Activated CD8-positive, alpha-beta T cell treated with anti-CD3 and anti-CD28 coated beads, Interleukin-2, amount 10 ng/mL, durations not matched to agents 7 days and 5 days (primary cell): ENCODE measurements around the gene XRCC4. TPM values are rescaled to one million over a fixed set of nuclear protein-coding genes. Genes with fewer than 3 reads are reported as not detected.

Experiments used
- ATAC-seq: fragments of 150-1000 bp; cut with Tn5 transposase; one replicate; pipeline ENCODE4 v1.10.0; 2021; ENCODE audit warnings: moderate library complexity
- CTCF ChIA-PET: fragments of 350-600 bp; sonication (Branson Sonifier 250); formaldehyde crosslinking; loops from one replicate; lab custom pipeline; 2021; ENCODE audit warnings: antibody characterized with exemption; lab: Charles Lee
- POLR2A ChIA-PET: fragments of 350-600 bp; sonication (Branson Sonifier 250); formaldehyde crosslinking; loops from one replicate; lab custom pipeline; 2021; ENCODE audit warnings: antibody characterized with exemption; lab: Charles Lee
- DNase-seq: peaks from one replicate; pipeline ENCODE4 v3.0.0-alpha.2; 2020
- H3K27ac Mint-ChIP-seq: one replicate; pipeline ENCODE4 v1.8.0; 2021; ENCODE audit warnings: mild to moderate bottlenecking, mixed read lengths
- H3K27me3 Mint-ChIP-seq: one replicate; pipeline ENCODE4 v1.8.0; 2021; ENCODE audit warnings: low read depth, mixed read lengths
- H3K36me3 Mint-ChIP-seq: one replicate; pipeline ENCODE4 v1.8.0; 2021; ENCODE audit warnings: low read depth, mixed read lengths
- H3K4me1 Mint-ChIP-seq: one replicate; pipeline ENCODE4 v1.8.0; 2021; ENCODE audit warnings: low read depth, mixed read lengths
- H3K4me3 Mint-ChIP-seq: one replicate; pipeline ENCODE4 v1.8.0; 2021; ENCODE audit warnings: mild to moderate bottlenecking, mixed read lengths
- H3K9me3 Mint-ChIP-seq: one replicate; pipeline ENCODE4 v1.8.0; 2022; ENCODE audit warnings: mixed read lengths; ENCODE audit not compliant: insufficient read depth
- total RNA-seq, 2 experiments: library from RNA; stranded (reverse); gene quantifications; one replicate each; pipeline ENCODE4 v1.2.3, GENCODE V29; 2021

XRCC4 gene
- total RNA-seq, 2 experiments from 2014 or later: 12.6 to 13.4 TPM

DNA sequence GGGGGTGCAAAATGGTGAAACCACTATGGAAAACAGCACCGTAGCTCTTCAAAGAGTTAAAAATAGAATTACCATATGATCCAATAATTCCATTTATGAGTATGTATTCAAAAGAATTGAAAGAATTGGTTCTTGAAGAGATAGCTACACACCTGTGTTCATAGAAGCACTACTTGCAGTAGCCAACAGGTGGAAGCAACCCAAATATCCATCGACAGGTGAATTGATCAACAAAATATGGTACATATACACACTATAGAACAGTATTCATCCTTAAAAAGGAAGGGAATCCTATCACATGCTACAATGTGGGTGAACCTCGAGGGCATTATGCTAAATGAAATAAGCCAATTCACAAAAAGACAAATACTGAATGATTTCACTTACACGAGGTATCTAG, 308.5 kb downstream of the XRCC4 start:
- Mint-ChIP-seq H3K36me3 (no peaks in the 10 kb centered on the region), H3K4me3 (no peak overlapping the region), H3K27me3 (no peaks in the 10 kb centered on the region), H3K9me3 (no peaks in the 10 kb centered on the region), H3K27ac (no peak overlapping the region), H3K4me1 (no peaks in the 10 kb centered on the region)
- CTCF ChIA-PET: no interaction called here
- DNase-seq (no peak), ATAC-seq (no peak)
- POLR2A ChIA-PET: no interaction called here

DNA sequence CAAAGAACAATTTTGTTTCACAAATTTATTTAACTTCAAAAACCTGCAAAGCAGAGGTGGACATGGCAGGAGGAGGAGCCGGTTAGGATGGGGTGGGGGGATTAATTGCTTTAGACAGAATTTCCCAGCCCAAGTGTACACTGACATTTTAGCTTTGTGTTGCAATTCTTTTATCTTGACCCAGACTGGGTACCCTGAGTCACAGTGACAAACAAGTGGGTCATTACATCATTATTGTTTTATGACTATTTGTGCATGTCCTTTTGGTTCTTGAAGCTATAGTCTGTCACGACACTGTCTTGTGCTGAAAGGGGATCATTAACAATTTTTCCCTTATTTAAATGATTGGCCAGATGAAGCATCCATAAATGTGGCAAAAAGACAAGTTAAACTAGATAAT, 309.7 kb downstream of the XRCC4 start:
- ATAC-seq: no peak
- H3K4me3 Mint-ChIP-seq: no peak overlapping the region
- no peaks in the 10 kb centered on the region for H3K4me1 Mint-ChIP-seq
- no peaks in the 10 kb centered on the region for H3K9me3 Mint-ChIP-seq
- ChIA-PET POLR2A (no interaction called here), CTCF (no interaction called here)
- no peaks in the 10 kb centered on the region for H3K27me3 Mint-ChIP-seq
- H3K36me3 Mint-ChIP-seq: no peaks in the 10 kb centered on the region
- no peak overlapping the region for H3K27ac Mint-ChIP-seq
- no peak for DNase-seq

DNA sequence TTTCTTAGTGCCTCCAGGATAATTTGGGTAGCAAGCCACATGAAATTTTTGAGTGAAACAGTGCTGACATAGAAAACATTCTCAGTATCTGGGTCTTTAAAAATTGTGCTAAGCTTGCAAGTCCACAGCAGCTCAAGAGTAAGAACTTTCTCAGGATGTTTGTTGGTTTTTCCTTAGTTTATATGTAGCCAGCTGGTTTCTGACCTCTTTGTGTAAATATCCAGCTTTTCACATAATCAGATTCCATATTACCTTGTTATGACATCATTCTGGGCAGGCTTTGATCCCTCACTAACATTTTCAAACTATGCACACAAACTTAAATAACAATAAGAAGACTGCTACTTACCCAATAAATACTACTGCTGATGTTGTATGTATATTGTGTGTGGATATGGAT, 311.3 kb downstream of the XRCC4 start:
- POLR2A ChIA-PET: no interaction called here
- Mint-ChIP-seq H3K4me3 (no peak overlapping the region), H3K4me1 (no peaks in the 10 kb centered on the region), H3K27me3 (no peaks in the 10 kb centered on the region), H3K9me3 (no peaks in the 10 kb centered on the region), H3K27ac (no peak overlapping the region), H3K36me3 (no peaks in the 10 kb centered on the region)
- no peak for ATAC-seq
- no peak for DNase-seq
- CTCF ChIA-PET: no interaction called here

DNA sequence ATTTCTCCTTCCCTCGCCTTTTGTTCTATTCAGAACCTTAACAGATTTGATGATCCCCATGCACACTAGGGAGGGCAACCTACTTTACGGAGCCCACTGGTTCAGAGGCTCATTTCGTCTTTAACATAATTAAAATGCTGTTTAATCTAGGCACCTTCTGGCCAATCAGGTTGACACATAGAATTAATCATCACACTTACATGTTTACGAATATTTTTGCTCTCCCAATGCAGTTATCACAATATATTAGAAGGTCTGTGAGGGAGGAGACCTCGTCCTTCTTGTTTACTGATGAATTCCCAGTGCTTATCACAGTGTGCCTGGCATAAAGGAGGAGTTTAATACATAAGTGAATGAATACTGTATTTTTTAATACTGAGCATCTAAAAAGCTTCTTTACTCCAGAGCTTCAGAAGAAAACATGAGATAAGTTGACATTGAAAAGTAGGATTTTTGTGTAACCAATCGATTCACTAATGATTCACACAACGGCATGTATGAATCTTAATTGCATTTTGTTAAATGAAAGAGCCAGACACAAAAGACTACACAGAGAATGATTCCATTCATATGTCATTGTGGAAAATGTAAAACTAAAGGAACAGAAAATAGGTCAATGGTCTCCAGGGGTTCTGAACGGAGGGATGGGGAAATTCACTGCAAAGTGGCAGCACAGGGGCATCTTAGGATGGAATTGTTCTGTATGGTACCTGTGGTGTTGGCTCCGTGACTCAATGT, 315.6 kb downstream of the XRCC4 start:
- CTCF ChIA-PET: no interaction called here
- H3K27ac Mint-ChIP-seq: no peak overlapping the region
- ATAC-seq (no peak), DNase-seq (no peak)
- no peaks in the 10 kb centered on the region for H3K4me1 Mint-ChIP-seq
- H3K9me3 Mint-ChIP-seq: no peaks in the 10 kb centered on the region
- no peaks in the 10 kb centered on the region for H3K36me3 Mint-ChIP-seq
- H3K4me3 Mint-ChIP-seq: no peak overlapping the region
- no peaks in the 10 kb centered on the region for H3K27me3 Mint-ChIP-seq
- POLR2A ChIA-PET: no interaction called here

DNA sequence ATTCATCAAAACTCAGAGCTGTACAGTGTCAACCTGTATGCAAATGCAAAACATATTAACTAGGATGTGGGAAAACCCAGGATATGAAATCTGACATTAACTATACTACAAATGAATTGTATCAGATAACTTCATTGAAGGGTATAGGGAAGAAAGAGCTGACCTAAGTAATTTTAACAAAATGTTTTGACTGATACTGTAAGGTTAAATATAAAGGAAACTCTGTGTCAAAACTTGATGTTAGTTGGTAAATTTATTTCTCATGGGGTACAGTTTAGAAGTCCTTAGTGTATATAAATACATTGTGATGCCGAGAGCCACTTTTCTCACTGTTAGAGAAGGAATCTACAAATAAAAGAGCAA, 316.1 kb downstream of the XRCC4 start:
- no peak for DNase-seq
- no peaks in the 10 kb centered on the region for H3K27me3 Mint-ChIP-seq
- H3K9me3 Mint-ChIP-seq: no peaks in the 10 kb centered on the region
- H3K4me1 Mint-ChIP-seq: no peaks in the 10 kb centered on the region
- ChIA-PET POLR2A (no interaction called here), CTCF (no interaction called here)
- no peak for ATAC-seq
- no peak overlapping the region for H3K27ac Mint-ChIP-seq
- no peaks in the 10 kb centered on the region for H3K36me3 Mint-ChIP-seq
- no peak overlapping the region for H3K4me3 Mint-ChIP-seq

DNA sequence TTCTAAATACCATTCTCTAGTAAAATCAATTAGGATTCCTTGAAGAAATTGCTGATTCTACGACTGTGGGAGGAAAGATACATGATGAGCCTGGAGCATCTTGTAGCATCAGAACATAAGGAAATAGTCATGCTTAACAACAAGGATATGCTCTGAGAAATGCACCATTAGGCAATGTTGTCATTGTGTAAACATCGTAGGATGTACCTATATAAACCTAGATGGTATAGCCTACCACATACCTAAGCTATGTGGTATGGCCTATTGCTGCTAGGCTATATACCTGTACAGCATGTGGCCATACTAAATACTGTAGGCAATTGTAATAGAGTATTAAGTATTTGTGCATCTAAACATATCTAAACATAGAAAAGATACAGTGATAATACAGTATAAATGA, 316.8 kb downstream of the XRCC4 start:
- Mint-ChIP-seq H3K36me3 (no peaks in the 10 kb centered on the region), H3K4me3 (no peak overlapping the region), H3K27ac (no peak overlapping the region), H3K27me3 (no peaks in the 10 kb centered on the region), H3K9me3 (no peaks in the 10 kb centered on the region), H3K4me1 (no peaks in the 10 kb centered on the region)
- DNase-seq (no peak), ATAC-seq (no peak)
- POLR2A ChIA-PET: no interaction called here
- CTCF ChIA-PET: no interaction called here

DNA sequence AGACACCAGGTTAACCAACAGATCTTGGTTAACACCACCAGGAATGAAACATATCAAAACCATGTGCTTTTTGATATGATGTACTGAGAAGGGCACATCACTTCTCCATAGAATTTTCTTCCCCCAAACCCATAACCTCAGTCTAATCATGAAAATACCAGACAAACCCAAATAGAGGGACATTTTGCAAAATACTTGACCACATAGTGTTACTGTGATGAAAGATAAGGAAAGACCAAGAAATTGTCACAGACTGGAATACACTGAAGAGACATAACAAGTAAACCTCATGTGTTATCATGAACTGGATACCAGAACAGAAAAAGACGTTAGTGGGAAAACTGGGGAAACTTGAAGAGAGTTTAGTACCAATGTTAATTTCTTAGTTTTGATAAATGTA, 319.3 kb downstream of the XRCC4 start:
- Mint-ChIP-seq H3K9me3 (no peaks in the 10 kb centered on the region), H3K36me3 (no peaks in the 10 kb centered on the region), H3K27ac (no peak overlapping the region), H3K27me3 (no peaks in the 10 kb centered on the region), H3K4me3 (no peak overlapping the region), H3K4me1 (no peaks in the 10 kb centered on the region)
- ATAC-seq (no peak), DNase-seq (no peak)
- POLR2A ChIA-PET: no interaction called here
- CTCF ChIA-PET: no interaction called here

DNA sequence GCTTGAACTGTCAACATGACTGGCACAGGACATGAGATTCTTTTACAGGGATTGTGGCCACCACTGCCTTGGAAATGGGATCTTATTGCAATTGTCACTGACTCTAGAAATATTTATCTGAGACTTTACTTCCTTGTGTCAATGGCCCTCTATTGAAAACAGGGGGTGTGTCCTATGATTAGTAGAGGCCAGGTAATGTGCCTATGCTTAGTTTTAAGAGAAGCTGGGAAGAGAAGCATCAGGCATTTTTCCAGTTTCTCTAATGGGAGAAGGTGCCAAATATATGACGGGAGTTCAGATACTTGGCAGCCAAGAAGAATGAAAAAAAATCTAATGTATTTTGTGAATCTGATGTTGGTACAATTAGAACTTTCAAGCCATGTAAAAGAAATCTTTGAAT, 320.3 kb downstream of the XRCC4 start:
- ChIA-PET CTCF (no interaction called here), POLR2A (no interaction called here)
- ATAC-seq (no peak), DNase-seq (no peak)
- no peaks in the 10 kb centered on the region for H3K36me3 Mint-ChIP-seq
- no peak overlapping the region for H3K27ac Mint-ChIP-seq
- H3K27me3 Mint-ChIP-seq: no peaks in the 10 kb centered on the region
- H3K9me3 Mint-ChIP-seq: no peaks in the 10 kb centered on the region
- H3K4me1 Mint-ChIP-seq: no peaks in the 10 kb centered on the region
- H3K4me3 Mint-ChIP-seq: no peak overlapping the region

DNA sequence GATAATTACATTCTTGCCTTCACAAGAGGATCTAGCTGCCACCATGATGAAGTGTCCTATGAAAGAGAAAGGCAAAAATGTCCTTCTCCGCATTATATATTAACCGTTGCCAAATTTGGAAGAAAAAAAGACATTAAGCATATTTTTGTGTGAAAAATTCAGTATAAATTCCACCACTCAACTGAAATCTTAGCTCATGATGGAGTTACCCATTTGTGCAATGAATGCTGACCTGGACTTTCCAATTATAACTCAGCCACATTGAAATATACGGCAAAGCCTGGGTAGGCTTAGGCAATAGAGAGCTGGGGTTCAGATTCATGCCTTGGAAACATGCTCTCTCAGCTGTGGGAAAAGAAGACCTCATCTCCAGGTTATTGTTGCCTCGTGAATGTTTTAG, 322.9 kb downstream of the XRCC4 start:
- H3K9me3 Mint-ChIP-seq: no peaks in the 10 kb centered on the region
- H3K4me3 Mint-ChIP-seq: no peak overlapping the region
- no peaks in the 10 kb centered on the region for H3K4me1 Mint-ChIP-seq
- DNase-seq (no peak), ATAC-seq (no peak)
- no peaks in the 10 kb centered on the region for H3K27me3 Mint-ChIP-seq
- H3K27ac Mint-ChIP-seq: no peak overlapping the region
- CTCF ChIA-PET: no interaction called here
- POLR2A ChIA-PET: interaction anchor here (0.6 kb wide), 1 partner anchor 143 kb away, joined by 3 read pairs; no protein-coding TSS in a partner anchor
- H3K36me3 Mint-ChIP-seq: no peaks in the 10 kb centered on the region

DNA sequence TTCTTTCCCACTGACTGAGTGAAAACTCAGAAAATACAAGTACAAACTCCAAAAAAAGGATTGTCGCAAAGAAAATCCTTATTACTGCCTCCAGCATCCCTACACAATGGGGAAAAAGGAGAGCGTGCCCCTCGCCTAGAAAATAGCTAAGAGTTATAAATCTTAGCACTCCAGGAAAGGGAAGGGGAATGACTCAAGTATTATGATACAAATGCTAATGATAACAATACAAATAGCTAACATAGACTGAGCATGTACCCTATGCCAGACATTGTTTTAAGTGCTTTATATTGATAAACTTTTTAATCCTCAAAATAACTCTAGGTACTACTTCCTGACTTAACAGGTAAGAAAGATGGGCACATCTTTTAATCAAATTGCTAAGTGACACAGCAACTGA, 323.4 kb downstream of the XRCC4 start:
- Mint-ChIP-seq H3K36me3 (no peaks in the 10 kb centered on the region), H3K27ac (no peak overlapping the region), H3K9me3 (no peaks in the 10 kb centered on the region), H3K4me1 (no peaks in the 10 kb centered on the region), H3K27me3 (no peaks in the 10 kb centered on the region), H3K4me3 (no peak overlapping the region)
- DNase-seq: no peak
- no peak for ATAC-seq
- CTCF ChIA-PET: no interaction called here
- POLR2A ChIA-PET: interaction anchor here (0.6 kb wide), 1 partner anchor 143 kb away, joined by 3 read pairs; no protein-coding TSS in a partner anchor

DNA sequence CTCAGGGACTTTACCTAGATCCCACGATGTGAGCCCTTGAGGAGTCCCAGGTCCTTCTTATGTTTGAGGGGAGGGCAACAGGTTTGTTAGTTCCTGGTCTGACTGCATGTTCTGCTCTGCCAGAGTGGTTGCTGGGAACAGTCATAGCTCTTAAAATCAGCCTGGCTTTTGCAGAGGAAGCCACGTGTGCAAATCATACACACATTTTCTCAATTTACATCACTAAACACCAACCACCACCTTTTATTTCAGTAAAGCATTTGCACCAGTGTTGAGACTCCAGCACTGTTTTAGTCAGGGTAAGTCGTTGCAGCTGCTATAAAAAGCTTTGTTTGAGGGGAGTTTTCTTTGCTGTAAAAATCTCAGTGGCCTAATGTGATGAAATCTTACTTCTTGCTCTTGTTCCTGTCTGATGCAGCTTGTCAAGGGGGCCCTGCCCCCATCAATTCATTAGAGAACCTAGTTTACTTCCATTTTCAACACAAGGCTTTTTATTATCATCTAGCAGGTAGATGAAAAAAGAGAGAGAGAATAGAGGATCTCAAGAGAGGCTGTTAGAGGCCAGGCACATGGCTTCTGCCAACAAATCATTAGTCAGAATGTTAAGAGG, 323.9 kb downstream of the XRCC4 start:
- no peaks in the 10 kb centered on the region for H3K27me3 Mint-ChIP-seq
- ChIA-PET POLR2A (no interaction called here), CTCF (no interaction called here)
- H3K27ac Mint-ChIP-seq: no peak overlapping the region
- no peak overlapping the region for H3K4me3 Mint-ChIP-seq
- no peaks in the 10 kb centered on the region for H3K36me3 Mint-ChIP-seq
- H3K9me3 Mint-ChIP-seq: no peaks in the 10 kb centered on the region
- no peaks in the 10 kb centered on the region for H3K4me1 Mint-ChIP-seq
- DNase-seq (no peak), ATAC-seq (no peak)

DNA sequence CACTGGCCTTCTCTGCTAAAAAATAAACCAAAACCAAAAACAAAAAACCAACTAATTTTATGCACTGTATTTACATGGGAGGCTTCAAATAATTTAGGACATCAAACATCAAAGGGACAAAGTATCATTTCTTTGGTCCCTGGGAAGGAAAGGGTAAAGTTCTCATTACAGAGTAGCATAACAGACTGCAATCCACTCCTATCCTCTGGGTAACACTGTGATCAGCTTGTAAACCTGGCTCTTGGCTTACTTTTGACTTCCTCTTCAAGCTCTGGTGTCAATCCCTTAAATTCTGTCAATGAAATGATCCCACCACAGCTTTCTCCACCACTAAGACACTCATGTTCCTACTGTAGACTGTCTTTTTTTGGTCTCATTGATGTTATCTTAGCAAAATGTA, 324.4 kb downstream of the XRCC4 start:
- ATAC-seq (no peak), DNase-seq (no peak)
- H3K27ac Mint-ChIP-seq: no peak overlapping the region
- POLR2A ChIA-PET: no interaction called here
- H3K27me3 Mint-ChIP-seq: no peaks in the 10 kb centered on the region
- H3K4me1 Mint-ChIP-seq: no peaks in the 10 kb centered on the region
- CTCF ChIA-PET: no interaction called here
- H3K4me3 Mint-ChIP-seq: no peak overlapping the region
- no peaks in the 10 kb centered on the region for H3K9me3 Mint-ChIP-seq
- no peaks in the 10 kb centered on the region for H3K36me3 Mint-ChIP-seq
